ENCODE results near the gene TRAPPC5. TPM values are rescaled to one million over a fixed set of nuclear protein-coding genes. Genes with fewer than 3 reads are reported as not detected.

The TRAPPC5 gene
- total RNA-seq, 2 donors from 2014 or later = 57.9 to 75.7 TPM

DNA sequence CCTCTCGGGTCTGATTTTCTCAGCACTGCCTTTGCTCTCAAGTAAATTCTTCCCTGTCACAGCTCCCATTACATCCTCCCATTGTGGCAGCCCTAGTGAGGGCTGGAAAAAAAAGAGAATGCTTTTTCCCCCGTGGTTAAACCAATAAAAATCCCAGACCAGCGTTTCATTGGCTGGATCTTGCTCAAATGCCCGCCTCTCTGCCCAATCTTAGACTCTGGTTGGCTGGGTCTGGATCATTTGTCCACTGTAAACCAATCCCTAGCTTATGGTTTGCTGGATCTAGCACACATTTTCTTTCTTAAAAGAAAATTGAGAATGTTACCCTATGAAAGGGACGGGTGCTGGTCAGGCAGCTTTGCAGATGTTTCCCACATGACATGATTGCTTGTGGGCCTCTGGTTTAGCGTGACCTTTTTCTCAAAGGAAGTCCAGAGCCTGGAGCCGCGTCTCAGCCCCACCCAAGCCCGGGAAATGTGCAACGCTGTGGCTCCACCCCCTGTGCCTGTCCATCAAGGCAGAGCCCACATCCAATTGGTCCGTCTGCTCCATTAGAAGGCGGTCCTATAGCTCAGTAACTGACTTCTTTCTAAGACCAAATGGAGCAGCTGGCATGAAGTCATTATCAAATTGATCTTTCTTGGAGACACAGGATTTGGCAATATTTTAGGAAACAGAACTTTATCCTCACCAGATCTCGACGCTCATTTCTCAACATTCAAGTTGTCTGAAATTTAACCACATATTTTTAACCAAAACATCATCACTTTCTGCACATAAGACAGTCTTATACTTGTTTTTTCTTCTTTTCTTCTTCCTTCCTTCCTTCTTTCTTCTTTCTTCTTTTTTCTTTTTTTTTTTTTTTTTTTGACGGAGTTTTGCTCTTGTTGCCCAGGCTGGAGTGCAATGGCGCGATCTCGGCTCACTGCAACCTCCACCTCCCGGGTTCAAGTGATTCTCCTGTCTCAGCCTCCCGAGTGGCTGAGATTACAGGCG, 6.3 kb upstream of the TRAPPC5 start:
- Mint-ChIP-seq H3K27me3 (peaks cover 30 to 43% of the 10 kb centered on the region in 2 donors), H3K27ac (no peak overlapping the region), H3K36me3 (no peaks in the 10 kb centered on the region), H3K4me1 (ENCODE audit: low read depth in 2 of 2) (peaks cover 12 to 23% of the 10 kb centered on the region in 2 donors), H3K4me3 (no peak overlapping the region), H3K9me3 (no peaks in the 10 kb centered on the region)
- DNase-seq (ENCODE audit: low spot score) (no peak), ATAC-seq (peak; percentile 75 to 78)

DNA sequence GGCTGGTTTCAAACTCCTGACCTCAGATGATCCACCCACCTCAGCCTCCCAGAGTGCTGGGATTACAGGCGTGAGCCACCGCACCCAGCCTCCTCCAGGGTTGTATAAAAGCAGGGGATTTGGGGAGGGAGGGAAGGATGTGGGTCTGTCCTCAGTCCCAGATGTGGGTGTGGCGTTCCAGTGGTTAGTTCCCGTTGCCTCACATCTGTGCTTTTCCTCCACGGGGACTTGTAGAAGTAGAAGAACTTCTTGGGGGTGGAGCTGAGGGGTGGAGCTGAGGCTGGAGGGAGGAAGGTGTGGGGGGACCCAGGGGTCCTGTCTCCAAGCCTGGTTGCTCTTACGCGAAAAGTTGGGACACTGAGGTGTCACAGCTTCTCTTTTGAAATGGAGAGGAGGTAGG, 4.3 kb upstream of the TRAPPC5 start:
- ATAC-seq (no peak), DNase-seq (ENCODE audit: low spot score) (no peak)
- Mint-ChIP-seq H3K36me3 (no peaks in the 10 kb centered on the region), H3K9me3 (no peaks in the 10 kb centered on the region), H3K4me3 (no peak overlapping the region), H3K27ac (no peak overlapping the region), H3K27me3 (peaks cover 26 to 32% of the 10 kb centered on the region in 2 donors), H3K4me1 (ENCODE audit: low read depth in 2 of 2) (peaks cover 12 to 32% of the 10 kb centered on the region in 2 donors)

DNA sequence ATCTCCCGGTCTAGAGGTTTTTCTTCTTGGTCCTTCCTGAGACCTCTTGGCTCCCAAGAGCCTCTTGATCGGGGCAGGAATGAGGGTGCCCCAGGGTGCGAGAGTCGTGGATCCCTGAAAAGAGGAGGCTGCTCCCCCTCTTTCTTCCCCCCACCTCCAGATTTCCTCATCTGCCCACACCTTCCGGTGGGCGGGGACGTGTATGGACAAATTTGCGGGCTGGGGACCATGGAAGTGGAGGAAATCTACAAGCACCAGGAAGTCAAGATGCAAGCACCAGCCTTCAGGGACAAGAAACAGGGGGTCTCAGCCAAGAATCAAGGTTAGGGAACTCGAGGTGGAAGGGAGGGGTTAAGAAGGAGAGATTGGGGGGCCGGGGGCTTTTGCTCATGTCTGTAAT, 3.8 kb upstream of the TRAPPC5 start, which contains the start of gene MCEMP1:
TSS of gene MCEMP1 (plus strand) at position 237 of the 400 bp plus-strand sequence. CDS start at position 268, 31 bp downstream.
- H3K27ac Mint-ChIP-seq = peak within 1 kb of the TSS; percentile 14 to 43
- H3K4me1 Mint-ChIP-seq (ENCODE audit: low read depth in 2 of 2) = peaks cover 16 to 36% of the 10 kb centered on the region in 2 donors
- DNase-seq (ENCODE audit: low spot score) (no peak), ATAC-seq (no peak)
- H3K36me3 Mint-ChIP-seq = no peaks in the 10 kb centered on the region
- H3K9me3 Mint-ChIP-seq = no peaks in the 10 kb centered on the region
- no peak within 1 kb of the TSS for H3K4me3 Mint-ChIP-seq
- H3K27me3 Mint-ChIP-seq = peaks cover 26 to 29% of the 10 kb centered on the region in 2 donors

DNA sequence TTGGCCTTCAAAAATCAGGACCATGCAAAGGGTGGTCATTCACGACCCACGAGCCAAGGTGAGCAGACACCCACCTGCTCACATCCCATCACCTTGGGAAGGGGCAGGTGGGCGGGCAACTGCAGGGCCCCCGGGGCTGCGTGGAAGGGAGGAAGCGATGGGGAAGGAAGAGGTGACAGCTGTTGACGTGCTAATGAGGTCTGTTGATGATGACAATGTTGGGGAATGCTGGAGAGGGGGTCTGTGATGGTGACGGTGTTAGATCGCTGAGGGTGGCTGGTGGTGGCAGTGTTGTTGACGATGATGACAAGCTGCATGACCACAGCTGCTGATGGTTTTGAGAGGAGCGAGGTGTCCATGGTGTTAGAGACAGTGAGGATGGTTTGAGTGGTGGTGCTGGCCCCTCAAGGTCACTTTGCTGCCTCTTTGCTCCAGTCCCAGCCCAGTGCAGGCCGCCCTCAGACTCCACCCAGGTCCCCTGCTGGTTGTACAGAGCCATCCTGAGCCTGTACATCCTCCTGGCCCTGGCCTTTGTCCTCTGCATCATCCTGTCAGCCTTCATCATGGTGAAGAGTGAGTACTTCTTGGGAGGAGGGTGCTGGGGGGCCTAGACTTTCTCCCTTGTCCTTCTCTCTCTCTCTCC, 2.8 kb upstream of the TRAPPC5 start:
- Mint-ChIP-seq H3K36me3 (no peaks in the 10 kb centered on the region), H3K27ac (peak overlapping the region in 1 of 2 donors; percentile 47), H3K9me3 (no peaks in the 10 kb centered on the region), H3K27me3 (peaks cover 26 to 28% of the 10 kb centered on the region in 2 donors), H3K4me3 (no peak overlapping the region), H3K4me1 (ENCODE audit: low read depth in 2 of 2) (peaks cover 18 to 39% of the 10 kb centered on the region in 2 donors)
- ATAC-seq = no peak
- no peak for DNase-seq (ENCODE audit: low spot score)

DNA sequence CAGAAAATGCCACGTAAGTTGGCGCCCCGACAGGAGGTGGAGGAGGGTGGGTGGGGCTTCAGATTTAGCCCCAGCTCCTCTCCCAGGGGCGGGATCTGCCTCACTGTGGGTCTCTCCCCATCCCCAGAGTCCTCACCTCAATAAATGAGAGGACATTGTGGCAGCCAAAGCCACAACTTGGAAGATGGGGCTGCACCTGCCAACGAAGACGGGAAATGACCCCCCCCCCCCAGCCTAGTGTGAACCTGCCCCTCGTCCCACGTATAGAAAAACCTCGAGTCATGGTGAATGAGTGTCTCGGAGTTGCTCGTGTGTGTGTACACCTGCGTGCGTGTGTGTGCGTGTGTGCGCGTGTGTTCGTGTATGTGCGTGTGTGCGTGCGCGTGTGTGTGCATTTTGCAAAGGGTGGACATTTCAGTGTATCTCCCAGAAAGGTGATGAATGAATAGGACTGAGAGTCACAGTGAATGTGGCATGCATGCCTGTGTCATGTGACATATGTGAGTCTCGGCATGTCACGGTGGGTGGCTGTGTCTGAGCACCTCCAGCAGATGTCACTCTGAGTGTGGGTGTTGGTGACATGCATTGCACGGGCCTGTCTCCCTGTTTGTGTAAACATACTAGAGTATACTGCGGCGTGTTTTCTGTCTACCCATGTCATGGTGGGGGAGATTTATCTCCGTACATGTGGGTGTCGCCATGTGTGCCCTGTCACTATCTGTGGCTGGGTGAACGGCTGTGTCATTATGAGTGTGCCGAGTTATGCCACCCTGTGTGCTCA, 1.5 kb upstream of the TRAPPC5 start:
- peak in 1 of 2 donors; percentile 22 for ATAC-seq
- H3K36me3 Mint-ChIP-seq = no peaks in the 10 kb centered on the region
- H3K27me3 Mint-ChIP-seq = peaks cover 26% of the 10 kb centered on the region in 2 donors
- H3K27ac Mint-ChIP-seq = peak overlapping the region in 1 of 2 donors; percentile 48
- H3K9me3 Mint-ChIP-seq = no peaks in the 10 kb centered on the region
- H3K4me3 Mint-ChIP-seq = peak overlapping the region; percentile 42
- DNase-seq (ENCODE audit: low spot score) = no peak
- peaks cover 17 to 40% of the 10 kb centered on the region in 2 donors for H3K4me1 Mint-ChIP-seq (ENCODE audit: low read depth in 2 of 2)

DNA sequence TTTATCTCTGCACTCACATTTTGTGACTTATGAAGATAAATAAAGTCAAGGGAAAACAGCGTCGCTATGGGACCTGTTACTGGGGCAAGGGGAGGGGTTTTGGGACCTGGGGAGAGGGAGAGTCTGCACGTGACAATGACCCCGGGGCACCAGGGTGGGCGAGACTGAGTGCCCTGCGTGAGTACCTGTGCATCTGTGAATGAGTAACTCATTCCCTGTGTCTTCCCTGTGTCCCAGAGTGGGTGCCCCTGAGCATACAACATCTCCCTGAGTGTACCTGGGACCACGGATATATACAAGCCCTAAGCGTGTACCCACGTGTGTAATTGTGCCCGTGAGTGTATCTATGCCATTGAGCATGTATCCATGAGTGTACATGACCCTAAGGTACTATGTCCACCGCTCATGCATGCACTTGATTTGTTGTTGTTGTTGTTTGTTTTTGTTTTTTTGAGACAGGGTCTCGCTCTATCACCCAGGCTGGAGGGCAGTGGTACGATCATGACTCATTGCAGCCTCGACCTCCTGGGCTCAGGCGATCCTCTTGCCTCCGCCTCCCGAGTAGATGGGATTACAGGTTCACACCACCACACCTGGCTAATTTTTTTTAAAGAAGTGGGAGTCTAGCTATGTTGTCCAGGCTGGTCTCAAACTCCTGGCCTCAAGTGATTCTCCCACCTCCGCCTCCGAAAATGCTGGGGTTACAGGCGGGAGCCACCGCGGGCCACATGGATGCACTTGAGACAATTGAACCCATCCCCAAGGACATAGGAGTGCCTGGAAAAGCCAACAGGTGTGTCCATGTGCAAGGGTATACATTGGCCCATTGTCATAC, 645 bp upstream of the TRAPPC5 start:
- H3K36me3 Mint-ChIP-seq = no peaks in the 10 kb centered on the region
- H3K27ac Mint-ChIP-seq = peak overlapping the region in 1 of 2 donors; percentile 57
- peaks cover 22 to 26% of the 10 kb centered on the region in 2 donors for H3K27me3 Mint-ChIP-seq
- no peak for ATAC-seq
- no peak for DNase-seq (ENCODE audit: low spot score)
- peaks cover 12 to 36% of the 10 kb centered on the region in 2 donors for H3K4me1 Mint-ChIP-seq (ENCODE audit: low read depth in 2 of 2)
- no peaks in the 10 kb centered on the region for H3K9me3 Mint-ChIP-seq
- H3K4me3 Mint-ChIP-seq = peak overlapping the region; percentile 42

DNA sequence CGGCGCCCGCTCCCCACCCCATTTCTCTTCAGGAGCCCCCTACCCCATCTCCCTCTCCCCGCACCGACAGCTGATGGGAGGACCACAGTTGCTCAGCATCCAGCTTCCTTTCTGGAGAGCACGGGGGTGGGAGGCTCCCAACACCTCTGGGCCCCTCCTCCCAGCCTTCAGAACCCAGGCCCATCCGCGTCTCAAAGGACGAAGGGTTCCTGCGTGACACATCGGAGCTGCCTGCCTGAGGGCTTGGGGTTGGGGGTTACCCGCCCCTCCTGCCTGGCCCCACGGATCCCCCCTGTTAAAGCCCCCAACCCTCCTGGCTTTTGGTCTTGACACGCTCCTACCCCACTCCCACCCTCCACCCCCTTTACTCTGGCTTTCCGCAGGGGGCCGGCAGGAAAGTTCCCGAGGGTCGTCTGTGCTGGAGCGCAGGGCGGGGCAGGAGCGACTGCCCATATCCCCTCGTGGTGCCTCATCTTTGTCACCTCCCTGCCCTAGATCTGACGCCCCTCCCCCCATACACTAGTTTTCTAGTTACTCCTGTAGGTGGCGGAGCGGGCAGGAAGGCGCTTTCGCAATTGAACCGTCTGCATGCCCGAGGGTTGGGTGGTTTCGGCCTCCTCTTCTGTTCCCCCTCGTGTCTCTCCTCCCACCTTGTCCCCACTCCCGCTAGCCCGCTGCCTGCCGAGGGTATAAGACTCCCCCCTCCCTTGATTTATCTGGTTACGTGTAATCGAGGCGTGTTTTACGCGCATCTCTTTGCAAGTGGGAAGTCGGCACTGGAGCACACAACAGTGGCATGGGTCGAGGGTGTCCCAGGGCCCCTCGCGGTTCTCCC, 924 bp downstream of the TRAPPC5 start:
- Mint-ChIP-seq H3K27ac (peak overlapping the region; percentile 75 to 79), H3K4me3 (peak overlapping the region; percentile 87), H3K9me3 (no peaks in the 10 kb centered on the region), H3K27me3 (peaks cover 17 to 19% of the 10 kb centered on the region in 2 donors), H3K4me1 (ENCODE audit: low read depth in 2 of 2) (peaks cover 12 to 37% of the 10 kb centered on the region in 2 donors), H3K36me3 (no peaks in the 10 kb centered on the region)
- peak; percentile 91 for DNase-seq (ENCODE audit: low spot score)
- peak; percentile 69 to 80 for ATAC-seq

DNA sequence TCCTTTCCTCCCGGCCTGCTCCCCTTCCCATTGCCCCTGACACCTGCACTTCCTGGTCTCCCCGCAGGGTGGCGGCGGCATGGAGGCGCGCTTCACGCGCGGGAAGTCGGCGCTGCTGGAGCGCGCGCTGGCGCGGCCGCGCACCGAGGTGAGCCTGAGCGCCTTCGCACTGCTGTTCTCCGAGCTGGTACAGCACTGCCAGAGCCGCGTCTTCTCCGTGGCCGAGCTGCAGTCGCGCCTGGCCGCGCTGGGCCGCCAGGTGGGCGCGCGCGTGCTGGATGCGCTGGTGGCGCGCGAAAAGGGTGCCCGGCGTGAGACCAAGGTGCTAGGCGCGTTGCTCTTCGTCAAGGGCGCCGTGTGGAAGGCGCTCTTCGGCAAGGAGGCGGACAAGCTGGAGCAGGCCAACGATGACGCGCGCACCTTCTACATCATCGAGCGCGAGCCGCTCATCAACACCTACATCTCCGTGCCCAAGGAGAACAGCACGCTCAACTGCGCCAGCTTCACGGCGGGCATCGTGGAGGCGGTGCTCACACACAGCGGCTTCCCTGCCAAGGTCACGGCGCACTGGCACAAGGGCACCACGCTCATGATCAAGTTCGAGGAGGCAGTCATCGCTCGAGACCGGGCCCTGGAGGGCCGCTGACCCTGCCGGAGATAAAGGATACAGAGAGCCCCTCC, 1.7 kb downstream of the TRAPPC5 start:
- ATAC-seq = no peak
- H3K9me3 Mint-ChIP-seq = no peaks in the 10 kb centered on the region
- H3K27me3 Mint-ChIP-seq = peaks cover 9 to 12% of the 10 kb centered on the region in 2 donors
- H3K27ac Mint-ChIP-seq = peak overlapping the region in 1 of 2 donors; percentile 79
- H3K4me1 Mint-ChIP-seq (ENCODE audit: low read depth in 2 of 2) = peaks cover 12 to 34% of the 10 kb centered on the region in 2 donors
- H3K36me3 Mint-ChIP-seq = no peaks in the 10 kb centered on the region
- DNase-seq (ENCODE audit: low spot score) = no peak
- H3K4me3 Mint-ChIP-seq = peak overlapping the region; percentile 87

DNA sequence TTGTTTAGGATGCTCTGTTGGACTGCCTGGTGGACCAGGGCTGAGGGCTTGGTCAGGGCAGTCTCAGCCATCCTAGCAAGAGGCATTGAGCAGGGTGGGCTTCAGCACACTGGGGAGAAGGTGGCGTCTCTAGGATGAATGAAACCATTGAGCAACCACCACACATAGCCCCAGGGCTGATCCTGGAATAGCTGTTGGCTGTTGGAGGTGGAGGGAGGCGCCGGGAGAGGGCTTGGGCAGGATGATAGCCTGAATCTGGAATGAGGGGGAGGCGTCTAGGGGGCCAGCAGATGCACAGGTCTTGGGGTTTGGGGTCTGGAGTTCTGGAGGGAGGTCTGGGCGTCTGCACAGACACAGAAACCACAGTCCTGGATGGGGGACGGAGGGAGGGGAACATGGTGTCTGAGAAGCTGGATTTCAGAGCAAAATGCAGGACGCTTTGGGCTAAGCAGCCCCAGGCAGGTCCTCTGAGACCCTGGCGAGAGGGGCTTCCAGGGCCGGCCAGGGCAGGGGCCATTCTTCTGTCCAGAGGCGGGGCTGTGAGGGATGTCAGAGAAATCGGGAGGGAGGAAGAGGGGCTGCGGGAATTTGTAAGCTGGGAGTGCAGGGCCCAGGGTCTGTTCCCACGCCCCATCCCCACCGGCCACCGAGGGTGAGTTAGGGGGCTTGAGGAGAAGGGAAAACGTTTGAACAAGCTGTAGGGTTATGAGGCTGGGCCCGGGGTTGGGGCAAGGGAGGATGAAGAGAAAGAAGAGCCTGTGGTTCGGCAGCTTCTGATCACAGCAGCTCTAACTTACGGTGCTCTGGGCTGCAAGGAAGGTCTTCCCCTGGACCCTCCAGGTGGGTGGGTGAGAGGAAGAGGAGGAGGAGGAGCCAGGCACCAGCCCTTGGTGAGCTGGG, 5.2 kb downstream of the TRAPPC5 start:
- H3K9me3 Mint-ChIP-seq = no peaks in the 10 kb centered on the region
- H3K4me3 Mint-ChIP-seq = no peak overlapping the region
- ATAC-seq (no peak), DNase-seq (ENCODE audit: low spot score) (no peak)
- no peaks in the 10 kb centered on the region for H3K36me3 Mint-ChIP-seq
- peaks cover 6 to 13% of the 10 kb centered on the region in 2 donors for H3K4me1 Mint-ChIP-seq (ENCODE audit: low read depth in 2 of 2)
- H3K27me3 Mint-ChIP-seq = no peaks in the 10 kb centered on the region
- H3K27ac Mint-ChIP-seq = no peak overlapping the region

DNA sequence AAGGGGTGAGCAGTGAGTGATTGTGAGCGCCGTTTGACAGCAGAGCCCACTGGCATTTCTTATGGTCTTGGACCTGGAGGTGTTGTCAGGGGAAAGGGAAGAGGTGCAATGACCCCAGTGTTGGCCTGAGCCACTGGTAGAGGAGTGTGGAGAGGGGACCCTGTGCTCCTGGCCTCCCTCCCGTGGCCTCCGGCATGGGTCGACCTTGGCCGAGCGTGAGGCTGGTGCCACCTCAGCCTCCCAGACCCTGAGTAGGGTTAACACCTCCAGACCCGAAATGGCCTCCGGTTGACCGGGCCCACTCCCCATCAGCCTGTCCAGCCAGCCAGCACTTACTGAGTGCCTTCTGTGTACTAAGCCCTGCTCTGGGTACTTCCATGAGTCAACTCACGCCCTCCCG, 6.5 kb downstream of the TRAPPC5 start:
- ATAC-seq (no peak), DNase-seq (ENCODE audit: low spot score) (no peak)
- no peaks in the 10 kb centered on the region for H3K27me3 Mint-ChIP-seq
- peaks cover 0 to 7% of the 10 kb centered on the region in 2 donors for H3K4me1 Mint-ChIP-seq (ENCODE audit: low read depth in 2 of 2)
- H3K9me3 Mint-ChIP-seq = no peaks in the 10 kb centered on the region
- no peak overlapping the region for H3K4me3 Mint-ChIP-seq
- no peaks in the 10 kb centered on the region for H3K36me3 Mint-ChIP-seq
- H3K27ac Mint-ChIP-seq = no peak overlapping the region

DNA sequence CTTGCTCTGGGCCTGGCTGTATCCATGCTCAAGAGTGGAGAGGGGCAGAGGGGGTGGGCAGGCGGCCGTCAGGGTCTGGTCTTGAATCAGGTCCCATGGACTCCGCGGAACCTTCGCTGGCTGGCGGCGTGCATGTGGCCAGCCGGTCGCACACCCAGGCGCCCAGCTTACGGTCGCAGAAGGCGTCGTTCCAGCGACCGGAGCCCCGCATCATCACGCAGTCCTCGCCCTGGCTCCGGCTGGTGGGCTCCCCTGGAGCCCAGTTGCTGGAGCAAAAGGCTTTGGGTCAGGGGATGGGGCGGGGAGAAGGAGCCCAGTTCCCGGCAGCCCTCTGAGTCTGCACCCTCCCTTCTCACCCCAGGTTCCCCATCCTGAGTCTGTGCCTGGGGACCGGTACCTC, 8.5 kb downstream of the TRAPPC5 start:
- Mint-ChIP-seq H3K4me3 (no peak overlapping the region), H3K27me3 (no peaks in the 10 kb centered on the region), H3K9me3 (no peaks in the 10 kb centered on the region), H3K27ac (no peak overlapping the region), H3K4me1 (ENCODE audit: low read depth in 2 of 2) (peaks cover 0 to 4% of the 10 kb centered on the region in 2 donors), H3K36me3 (no peaks in the 10 kb centered on the region)
- no peak for DNase-seq (ENCODE audit: low spot score)
- ATAC-seq = no peak

All from natural killer cell treated with Interleukin-12 subunit alpha and Interleukin-12 subunit beta and Interleukin-15 and Interleukin-18, amount 100 ng/mL, for 72 hours (primary cell).